ENCODE measurements around the gene SPINT2. TPM values are rescaled to one million over a fixed set of nuclear protein-coding genes. Genes with fewer than 3 reads are reported as not detected.

SPINT2 gene, protein sequence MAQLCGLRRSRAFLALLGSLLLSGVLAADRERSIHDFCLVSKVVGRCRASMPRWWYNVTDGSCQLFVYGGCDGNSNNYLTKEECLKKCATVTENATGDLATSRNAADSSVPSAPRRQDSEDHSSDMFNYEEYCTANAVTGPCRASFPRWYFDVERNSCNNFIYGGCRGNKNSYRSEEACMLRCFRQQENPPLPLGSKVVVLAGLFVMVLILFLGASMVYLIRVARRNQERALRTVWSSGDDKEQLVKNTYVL
- total RNA-seq, result 10 to 100 TPM; 14.3 to 30.6 (median 24.0) TPM

DNA sequence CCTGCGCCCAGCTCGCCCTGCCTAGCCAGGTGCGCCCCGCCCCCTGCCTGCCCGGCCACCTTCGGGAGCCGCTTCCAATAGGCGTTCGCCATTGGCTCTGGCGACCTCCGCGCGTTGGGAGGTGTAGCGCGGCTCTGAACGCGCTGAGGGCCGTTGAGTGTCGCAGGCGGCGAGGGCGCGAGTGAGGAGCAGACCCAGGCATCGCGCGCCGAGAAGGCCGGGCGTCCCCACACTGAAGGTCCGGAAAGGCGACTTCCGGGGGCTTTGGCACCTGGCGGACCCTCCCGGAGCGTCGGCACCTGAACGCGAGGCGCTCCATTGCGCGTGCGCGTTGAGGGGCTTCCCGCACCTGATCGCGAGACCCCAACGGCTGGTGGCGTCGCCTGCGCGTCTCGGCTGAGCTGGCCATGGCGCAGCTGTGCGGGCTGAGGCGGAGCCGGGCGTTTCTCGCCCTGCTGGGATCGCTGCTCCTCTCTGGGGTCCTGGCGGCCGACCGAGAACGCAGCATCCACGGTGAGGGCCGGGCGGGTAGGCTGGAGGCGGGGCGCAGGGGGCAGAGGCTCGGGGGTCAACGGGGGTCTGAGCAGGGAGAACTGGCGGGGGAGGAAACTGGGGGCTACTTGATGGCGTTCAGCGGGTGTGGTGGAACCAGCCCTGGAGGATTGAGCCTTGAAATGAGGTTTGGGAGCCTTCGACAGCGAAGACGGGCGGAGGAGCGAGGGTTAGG lies at the start of gene SPINT2:
Gene SPINT2 (plus strand): TSS at position 88 of the 727 bp plus-strand sequence. CDS start 320 bp downstream, at position 408.
- TF ChIP-seq, protein P1, sequence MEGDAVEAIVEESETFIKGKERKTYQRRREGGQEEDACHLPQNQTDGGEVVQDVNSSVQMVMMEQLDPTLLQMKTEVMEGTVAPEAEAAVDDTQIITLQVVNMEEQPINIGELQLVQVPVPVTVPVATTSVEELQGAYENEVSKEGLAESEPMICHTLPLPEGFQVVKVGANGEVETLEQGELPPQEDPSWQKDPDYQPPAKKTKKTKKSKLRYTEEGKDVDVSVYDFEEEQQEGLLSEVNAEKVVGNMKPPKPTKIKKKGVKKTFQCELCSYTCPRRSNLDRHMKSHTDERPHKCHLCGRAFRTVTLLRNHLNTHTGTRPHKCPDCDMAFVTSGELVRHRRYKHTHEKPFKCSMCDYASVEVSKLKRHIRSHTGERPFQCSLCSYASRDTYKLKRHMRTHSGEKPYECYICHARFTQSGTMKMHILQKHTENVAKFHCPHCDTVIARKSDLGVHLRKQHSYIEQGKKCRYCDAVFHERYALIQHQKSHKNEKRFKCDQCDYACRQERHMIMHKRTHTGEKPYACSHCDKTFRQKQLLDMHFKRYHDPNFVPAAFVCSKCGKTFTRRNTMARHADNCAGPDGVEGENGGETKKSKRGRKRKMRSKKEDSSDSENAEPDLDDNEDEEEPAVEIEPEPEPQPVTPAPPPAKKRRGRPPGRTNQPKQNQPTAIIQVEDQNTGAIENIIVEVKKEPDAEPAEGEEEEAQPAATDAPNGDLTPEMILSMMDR (IDR thresholded peaks at IDR 0.05), result no peak
- ATAC-seq (ENCODE audit: low FRiP score), result no peak
- DNase-seq (ENCODE audit: low spot score), result no peak

DNA sequence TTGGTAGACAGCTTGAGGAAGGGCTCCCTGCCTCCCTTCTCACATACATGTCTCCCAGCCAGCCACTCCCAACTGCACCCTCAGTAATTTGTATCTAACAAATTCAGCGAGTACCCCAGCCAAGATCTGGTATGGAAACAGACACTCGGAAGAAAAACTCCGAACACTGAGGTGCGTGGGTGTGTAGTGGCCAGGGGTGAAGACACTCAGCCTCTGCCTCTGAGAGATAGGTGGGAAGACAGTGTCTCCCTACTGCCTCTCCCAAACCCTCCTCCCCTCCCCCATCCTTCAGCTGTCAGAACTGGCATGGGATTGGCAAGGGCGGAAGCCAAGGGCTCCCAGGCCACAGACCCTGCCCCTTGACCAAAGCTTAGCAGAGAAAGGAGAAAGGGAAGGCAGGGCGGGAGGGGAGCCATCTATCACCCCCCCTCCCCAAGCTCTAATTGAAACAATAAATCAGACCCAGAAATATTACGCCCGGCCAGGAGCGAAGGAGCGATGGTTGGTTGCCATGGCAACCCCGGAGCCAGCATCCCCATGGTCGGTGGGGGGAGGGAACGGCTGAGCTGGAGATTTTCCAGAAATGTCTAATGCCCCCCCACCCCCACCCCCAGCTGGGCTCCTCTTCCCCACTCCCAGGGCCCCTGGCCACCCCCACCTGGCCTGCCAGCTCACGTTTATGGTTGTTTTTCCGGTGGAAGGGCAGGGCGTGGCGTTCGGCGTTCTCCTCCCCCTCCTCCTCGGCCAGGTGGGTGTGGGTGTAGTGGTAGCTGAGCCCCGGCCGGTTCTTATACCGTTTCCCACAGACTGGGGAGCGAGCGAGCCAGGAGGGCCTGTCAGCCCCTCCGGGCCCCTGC lies 47.4 kb upstream of the SPINT2 start:
- TF ChIP-seq, protein P1 (IDR thresholded peaks at IDR 0.05), result no peak
- no peak for DNase-seq (ENCODE audit: low spot score)
- ATAC-seq (ENCODE audit: low FRiP score), result no peak

DNA sequence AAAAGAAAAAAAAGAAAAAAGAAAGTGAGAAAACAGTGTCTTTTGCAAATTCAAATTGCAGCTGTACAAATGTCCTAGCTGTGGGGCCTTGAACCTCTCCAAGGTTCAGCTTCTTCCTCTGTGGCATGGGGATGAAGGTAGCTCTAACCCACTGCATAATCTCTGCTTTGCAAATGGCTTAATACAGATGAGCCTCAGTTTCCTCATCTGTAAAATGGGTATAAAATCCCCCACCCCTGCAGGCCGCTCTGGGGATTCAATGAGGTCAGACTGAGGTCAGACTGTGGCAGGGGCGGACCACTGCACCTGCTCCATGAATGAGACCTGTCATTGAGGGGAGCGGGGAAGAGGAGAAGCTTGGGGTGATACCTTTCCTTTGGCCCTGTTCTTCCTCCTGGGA lies 46.2 kb upstream of the SPINT2 start:
- DNase-seq (ENCODE audit: low spot score), result no peak
- TF ChIP-seq, protein P1 (IDR thresholded peaks at IDR 0.05), result no peak
- ATAC-seq (ENCODE audit: low FRiP score), result no peak

DNA sequence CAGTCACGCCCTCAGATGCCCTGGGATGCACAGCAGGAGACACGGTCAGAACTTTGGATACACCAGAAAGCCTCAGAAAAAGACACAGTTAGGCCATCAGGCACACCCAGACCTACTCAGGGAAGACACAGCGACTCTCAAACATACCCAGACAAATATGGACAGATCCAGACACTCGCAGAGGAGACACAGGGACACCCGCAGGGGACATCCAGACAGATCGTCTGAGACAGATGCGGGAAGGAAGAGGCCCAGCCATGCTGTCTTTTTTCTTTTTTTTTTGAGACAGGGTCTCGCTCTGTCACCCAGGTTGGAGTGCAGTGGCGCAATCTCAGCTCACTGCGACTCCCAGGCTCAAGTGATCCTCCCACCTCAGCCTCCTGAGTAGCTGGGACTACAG lies 45.2 kb upstream of the SPINT2 start:
- DNase-seq (ENCODE audit: low spot score) (no peak), ATAC-seq (ENCODE audit: low FRiP score) (no peak)
- TF ChIP-seq, protein P1 (IDR thresholded peaks at IDR 0.05), result no peak

DNA sequence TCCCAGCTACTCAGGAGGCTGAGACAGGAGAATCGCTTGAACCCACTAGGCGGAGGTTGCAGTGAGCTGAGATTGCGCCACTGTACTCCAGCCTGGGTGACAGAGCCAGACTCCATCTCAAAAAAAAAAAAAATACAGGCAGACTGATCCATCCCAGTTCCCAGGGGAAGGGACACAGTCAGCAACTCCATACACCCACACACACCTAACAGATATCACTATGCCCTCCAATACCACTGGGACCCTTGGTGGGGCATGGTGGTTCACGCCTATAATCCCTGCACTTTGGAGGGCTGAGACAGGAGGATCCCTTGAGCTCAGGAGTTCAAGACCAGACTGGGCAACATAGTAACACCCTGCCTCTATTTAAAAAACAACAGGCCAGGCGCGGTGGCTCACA lies 43.0 kb upstream of the SPINT2 start:
- ATAC-seq (ENCODE audit: low FRiP score), result no peak
- TF ChIP-seq, protein P1 (IDR thresholded peaks at IDR 0.05), result no peak
- no peak for DNase-seq (ENCODE audit: low spot score)

DNA sequence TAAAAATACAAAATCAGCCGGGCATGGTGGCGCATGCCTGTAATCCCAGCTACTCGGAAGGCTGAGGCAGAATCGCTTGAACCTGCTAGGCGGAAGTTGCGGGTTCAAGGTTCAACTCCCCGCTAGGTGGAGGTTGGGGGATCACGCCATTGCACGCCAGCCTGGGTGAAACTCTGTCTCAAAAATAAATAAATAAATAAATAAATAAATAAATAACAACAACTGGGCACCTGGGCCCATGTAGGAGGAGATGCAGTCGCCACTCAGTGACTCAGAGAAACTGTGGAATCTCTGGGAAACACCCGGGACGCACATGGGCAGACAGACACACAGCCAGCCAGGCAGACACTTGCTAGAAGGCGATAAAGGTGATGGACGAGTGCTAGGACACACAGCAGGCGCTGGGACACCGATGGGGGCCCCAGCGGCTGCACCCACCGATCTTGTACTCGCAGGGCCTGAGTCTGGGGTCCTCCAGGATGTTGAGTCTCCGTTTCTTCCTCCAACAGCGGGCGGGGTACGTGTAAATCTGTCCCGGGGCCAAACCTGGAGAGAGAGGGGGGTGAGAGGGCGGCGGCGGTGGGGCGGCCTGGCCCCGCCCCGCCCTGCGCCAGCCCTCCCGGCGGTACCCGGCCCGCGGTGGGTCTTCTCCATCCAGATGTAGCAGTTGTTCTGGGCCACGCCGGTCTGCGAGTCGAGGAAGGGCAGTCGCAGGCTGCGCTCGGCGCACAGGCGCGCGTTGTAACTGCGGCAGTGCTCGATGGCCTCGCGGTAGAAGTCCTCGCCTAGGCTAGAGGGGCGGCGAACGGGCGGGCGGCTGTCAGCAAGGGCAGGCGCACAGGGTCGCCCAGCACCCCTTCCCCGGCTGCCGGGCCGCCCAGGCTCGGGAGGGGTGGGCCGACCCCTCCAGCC lies 42.2 kb upstream of the SPINT2 start:
- TF ChIP-seq, protein P1 (IDR thresholded peaks at IDR 0.05), result no peak
- DNase-seq (ENCODE audit: low spot score) (no peak), ATAC-seq (ENCODE audit: low FRiP score) (no peak)

Data from omental fat pad (tissue), 4 donors.